ENCODE data around the gene UBR1.
"Not testable (repeated sequence)": the region's sequence is repeated elsewhere in the genome, so short reads cannot be mapped to it uniquely, and the experiment has no call there.

DNA sequence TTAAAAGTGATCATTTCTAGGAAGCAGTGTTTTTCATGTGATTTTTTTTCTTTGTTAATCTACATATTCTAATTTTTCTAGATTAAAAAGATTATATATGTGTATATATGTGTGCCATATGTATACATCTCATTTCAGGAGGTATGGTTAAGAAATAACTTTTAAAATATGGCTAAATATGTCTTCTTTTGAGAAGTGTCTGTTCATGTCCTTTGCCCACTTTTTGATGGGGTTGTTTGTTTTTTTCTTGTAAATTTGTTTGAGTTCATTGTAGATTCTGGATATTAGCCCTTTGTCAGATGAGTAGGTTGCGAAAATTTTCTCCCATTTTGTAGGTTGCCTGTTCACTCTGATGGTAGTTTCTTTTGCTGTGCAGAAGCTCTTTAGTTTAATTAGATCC lies 70.6 kb downstream of the UBR1 start:
- not testable (repeated sequence) for TF ChIP-seq NANOG (IDR thresholded peaks at IDR 0.05; ENCODE audit: borderline replicate concordance); EZH2 (IDR thresholded peaks at IDR 0.05; ENCODE audit: low read depth, unreplicated experiment); POLR2AphosphoS5 (IDR thresholded peaks at IDR 0.05; ENCODE audit: low read depth); REST (IDR thresholded peaks at IDR 0.05; ENCODE audit: unreplicated experiment); EZH2phosphoT487 (IDR thresholded peaks at IDR 0.05; ENCODE audit: unreplicated experiment); CREB1 (CRISPR knock-in tag; IDR thresholded peaks at IDR 0.05; ENCODE audit: low read depth); ZNF114 (CRISPR knock-in tag; IDR thresholded peaks at IDR 0.05)
- TF ChIP-seq, protein P1, sequence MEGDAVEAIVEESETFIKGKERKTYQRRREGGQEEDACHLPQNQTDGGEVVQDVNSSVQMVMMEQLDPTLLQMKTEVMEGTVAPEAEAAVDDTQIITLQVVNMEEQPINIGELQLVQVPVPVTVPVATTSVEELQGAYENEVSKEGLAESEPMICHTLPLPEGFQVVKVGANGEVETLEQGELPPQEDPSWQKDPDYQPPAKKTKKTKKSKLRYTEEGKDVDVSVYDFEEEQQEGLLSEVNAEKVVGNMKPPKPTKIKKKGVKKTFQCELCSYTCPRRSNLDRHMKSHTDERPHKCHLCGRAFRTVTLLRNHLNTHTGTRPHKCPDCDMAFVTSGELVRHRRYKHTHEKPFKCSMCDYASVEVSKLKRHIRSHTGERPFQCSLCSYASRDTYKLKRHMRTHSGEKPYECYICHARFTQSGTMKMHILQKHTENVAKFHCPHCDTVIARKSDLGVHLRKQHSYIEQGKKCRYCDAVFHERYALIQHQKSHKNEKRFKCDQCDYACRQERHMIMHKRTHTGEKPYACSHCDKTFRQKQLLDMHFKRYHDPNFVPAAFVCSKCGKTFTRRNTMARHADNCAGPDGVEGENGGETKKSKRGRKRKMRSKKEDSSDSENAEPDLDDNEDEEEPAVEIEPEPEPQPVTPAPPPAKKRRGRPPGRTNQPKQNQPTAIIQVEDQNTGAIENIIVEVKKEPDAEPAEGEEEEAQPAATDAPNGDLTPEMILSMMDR (conservative IDR thresholded peaks at IDR 0.05; ENCODE audit: low read depth in 2 of 2) = not testable (repeated sequence)
